Right ventricle myocardium inferior (tissue), 1 donor: ENCODE measurements around the gene STX12. TPM values are rescaled to one million over a fixed set of nuclear protein-coding genes. Genes with fewer than 3 reads are reported as not detected.

Experiments
- total RNA-seq: library from RNA; stranded (reverse); fragmentation: NEBNext Ultra II Directional; extraction: Animal tissue kit (Norgen Biotek cat#: 25700); gene quantifications from one replicate; pipeline ENCODE4 v1.2.1, GENCODE V29; 2021
- donor health status: DM: no; HTN: yes; CAD: no; lungs with severe emphysema.

STX12 gene
- total RNA-seq, 1 donor from 2014 or later = 24.4 TPM

Other genes with a start within 250 kb of the STX12 start
- gene AHDC1, start 169.1 kb upstream of the STX12 start, total RNA-seq = 51.2 TPM
- 5.1 TPM for gene FGR, start 138.0 kb upstream of the STX12 start, total RNA-seq
- 34.6 TPM for gene IFI6, start 101.0 kb upstream of the STX12 start, total RNA-seq
- 10.6 TPM for gene FAM76A, start 47.3 kb upstream of the STX12 start, total RNA-seq
- 23.9 TPM for gene PPP1R8, start 57.6 kb downstream of the STX12 start, total RNA-seq
- gene THEMIS2, start 99.3 kb downstream of the STX12 start, total RNA-seq = 6.3 TPM
- gene RPA2, start 141.4 kb downstream of the STX12 start, total RNA-seq = 24.0 TPM
- gene SMPDL3B, start 161.8 kb downstream of the STX12 start, total RNA-seq = not detected
- gene XKR8, start 186.8 kb downstream of the STX12 start, total RNA-seq = 6.2 TPM